H1 (cell line): Measurements from ENCODE around the gene EFEMP2.

ENCODE experiments used
- EGR1 ChIP-seq: IDR thresholded peaks from 2 replicates; pipeline ENCODE4 v1.6.1; 2011; ENCODE audit warnings: low read depth, low read length, borderline replicate concordance
- TF ChIP-seq, protein P1 (sequence below), 3 experiments: IDR thresholded peaks; 1 replicate in 2 of 3; 2 replicates in 1 of 3; pipeline versions ENCODE4 v1.5.1 to v1.6.1; 2011; ENCODE audit warnings: low read length in 3 of 3, mild to moderate bottlenecking in 3 of 3, inconsistent platforms in 2 of 3, low read depth in 1 of 3, moderate library complexity in 1 of 3; ENCODE audit not compliant: insufficient read depth in 1 of 3; ENCODE audit errors: control extremely low read depth in 1 of 3
- TF ChIP-seq, protein P2 (sequence below): IDR thresholded peaks from 2 replicates; pipeline ENCODE4 v1.6.1; 2011; ENCODE audit warnings: low read depth, mild to moderate bottlenecking, low read length; ENCODE audit not compliant: insufficient read depth

DNA sequence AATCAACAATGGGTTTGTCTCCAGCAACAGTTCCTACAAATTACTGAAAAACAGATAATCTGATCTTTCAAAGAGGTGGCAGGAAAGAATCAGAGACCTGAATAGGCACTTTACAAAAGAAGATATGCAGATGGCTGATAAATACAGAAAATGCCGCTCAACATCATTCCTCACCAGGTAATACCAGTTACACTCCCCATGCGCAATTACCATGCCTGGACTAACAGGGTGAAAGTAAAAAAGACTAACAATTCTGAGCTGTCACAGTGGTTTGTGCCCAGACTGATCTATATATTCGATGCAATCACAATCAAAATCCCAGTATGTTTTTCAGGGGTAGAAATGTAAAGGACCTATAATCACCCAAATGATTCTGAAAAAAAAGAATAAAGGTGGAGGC, 28.8 kb downstream of the EFEMP2 start:
- no peak for TF ChIP-seq EGR1
- TF ChIP-seq, protein P1, sequence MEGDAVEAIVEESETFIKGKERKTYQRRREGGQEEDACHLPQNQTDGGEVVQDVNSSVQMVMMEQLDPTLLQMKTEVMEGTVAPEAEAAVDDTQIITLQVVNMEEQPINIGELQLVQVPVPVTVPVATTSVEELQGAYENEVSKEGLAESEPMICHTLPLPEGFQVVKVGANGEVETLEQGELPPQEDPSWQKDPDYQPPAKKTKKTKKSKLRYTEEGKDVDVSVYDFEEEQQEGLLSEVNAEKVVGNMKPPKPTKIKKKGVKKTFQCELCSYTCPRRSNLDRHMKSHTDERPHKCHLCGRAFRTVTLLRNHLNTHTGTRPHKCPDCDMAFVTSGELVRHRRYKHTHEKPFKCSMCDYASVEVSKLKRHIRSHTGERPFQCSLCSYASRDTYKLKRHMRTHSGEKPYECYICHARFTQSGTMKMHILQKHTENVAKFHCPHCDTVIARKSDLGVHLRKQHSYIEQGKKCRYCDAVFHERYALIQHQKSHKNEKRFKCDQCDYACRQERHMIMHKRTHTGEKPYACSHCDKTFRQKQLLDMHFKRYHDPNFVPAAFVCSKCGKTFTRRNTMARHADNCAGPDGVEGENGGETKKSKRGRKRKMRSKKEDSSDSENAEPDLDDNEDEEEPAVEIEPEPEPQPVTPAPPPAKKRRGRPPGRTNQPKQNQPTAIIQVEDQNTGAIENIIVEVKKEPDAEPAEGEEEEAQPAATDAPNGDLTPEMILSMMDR (IDR thresholded peaks at IDR 0.05; ENCODE audit: control extremely low read depth in 1 of 3, insufficient read depth in 1 of 3, low read depth in 1 of 3, low read length in 3 of 3): no peak
- TF ChIP-seq, protein P2, sequence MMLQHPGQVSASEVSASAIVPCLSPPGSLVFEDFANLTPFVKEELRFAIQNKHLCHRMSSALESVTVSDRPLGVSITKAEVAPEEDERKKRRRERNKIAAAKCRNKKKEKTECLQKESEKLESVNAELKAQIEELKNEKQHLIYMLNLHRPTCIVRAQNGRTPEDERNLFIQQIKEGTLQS: no peak
